ENCODE measurements around the gene VGLL4. TPM values are rescaled to one million over a fixed set of nuclear protein-coding genes. Genes with fewer than 3 reads are reported as not detected.

Gene VGLL4
- total and polyA plus RNA-seq, 2 of the 4 experiments (the other 2 are of a cell fraction): 26.2 to 35.4 TPM

- Histone ChIP-seq H4K91ac (ENCODE audit: insufficient read depth, low read depth, low read length) (no peak overlapping the region), H2BK5ac (ENCODE audit: low read depth, low read length, poor library complexity, severe bottlenecking) (no peak overlapping the region), H3K9me3 (ENCODE audit: control insufficient read depth, insufficient read depth, low read length) (no peaks in the 10 kb centered on the region), H3K4me1 (ENCODE audit: control insufficient read depth, insufficient read depth, low read length) (peaks cover 31% of the 10 kb centered on the region), H4K20me1 (ENCODE audit: insufficient read depth, low read length) (peaks cover 75% of the 10 kb centered on the region), H2AK5ac (ENCODE audit: low read depth, low read length) (no peak overlapping the region), H3K4ac (ENCODE audit: low read depth, low read length) (no peak overlapping the region), H3K56ac (ENCODE audit: extremely low read depth, insufficient read depth, low read length) (no peak overlapping the region), H2BK20ac (ENCODE audit: low read depth, low read length) (0 out of 2 replicates have a peak overlapping the region, but pooled peaks have one; percentile 13), H2AK9ac (replicated peaks; ENCODE audit: low read depth, low read length, poor library complexity) (no peak overlapping the region), H3K36me3 (ENCODE audit: control insufficient read depth, insufficient read depth, low read length) (no peaks in the 10 kb centered on the region), H2BK15ac (ENCODE audit: low read depth, low read length) (no peak overlapping the region), H3K27me3 (ENCODE audit: control insufficient read depth, insufficient read depth, low read length) (no peaks in the 10 kb centered on the region), H4K8ac (ENCODE audit: low read depth in 2 of 2, low read length in 2 of 2) (no peak overlapping the region), H4K5ac (ENCODE audit: low read depth, low read length) (peak overlapping the region; percentile 61; the same call in 1 of the 2 replicates), H3K18ac (ENCODE audit: low read depth, low read length) (peak overlapping the region; percentile 41; the same call in 1 of the 2 replicates), H3K23ac (ENCODE audit: low read depth, low read length) (peak overlapping the region; percentile 45; the same call in 1 of the 2 replicates), H3K9ac (ENCODE audit: low read depth, low read length) (no peak overlapping the region), H2AFZ (replicated peaks; ENCODE audit: low read length, poor library complexity) (no peak overlapping the region), H3K27ac (ENCODE audit: insufficient read depth, low read length) (no peak overlapping the region), H3K4me3 (ENCODE audit: insufficient read depth, low read depth, low read length) (no peak overlapping the region), H3K9me1 (ENCODE audit: insufficient read depth, low read length) (peaks cover 15% of the 10 kb centered on the region), H3K79me1 (ENCODE audit: low read depth in 1 of 2, low read length in 2 of 2) (peaks cover 2 to 51% of the 10 kb centered on the region in 2 experiments; a peak in 3 of 4 replicates), H2BK120ac (ENCODE audit: low read depth, low read length) (no peak overlapping the region), H3K14ac (replicated peaks; ENCODE audit: low read depth, low read length) (0 out of 2 replicates have a peak overlapping the region, but pooled peaks have one; percentile 8), H3K4me2 (ENCODE audit: low read depth, low read length) (peak overlapping the region; percentile 60; the same call in 1 of the 2 replicates)
- 40% methylated on average over 1 of the region's 2 CpGs; no CpG with 5 or more reads in 1 of the 2 experiments for WGBS, 2 experiments (ENCODE audit: extremely low coverage in 2 of 2, insufficient read length in 1 of 2)
- no TSS peak for BruUV-seq (replicated peaks)
- POLR2A ChIA-PET (ENCODE audit: unreplicated experiment): no interaction called here
- dilution Hi-C loops (cut with HindIII; ENCODE audit: low sequenced_read_pairs, unreplicated experiment): no loop called here
- DNase-seq: no peak
- no peak for ATAC-seq (ENCODE audit: low read depth)
- in situ Hi-C loops (cut with MboI; ENCODE audit: low sequenced_read_pairs): no loop called here
- TF ChIP-seq SMC3 (IDR thresholded peaks at IDR 0.05; ENCODE audit: low read depth, low read length) (no peak), RAD21 (IDR thresholded peaks at IDR 0.05; ENCODE audit: low read length) (no peak), ELK1 (IDR thresholded peaks at IDR 0.05; ENCODE audit: borderline replicate concordance, low read depth, low read length) (no peak), CEBPB (IDR thresholded peaks at IDR 0.05; ENCODE audit: low read depth, low read length) (no peak)
- TF ChIP-seq, protein P1, sequence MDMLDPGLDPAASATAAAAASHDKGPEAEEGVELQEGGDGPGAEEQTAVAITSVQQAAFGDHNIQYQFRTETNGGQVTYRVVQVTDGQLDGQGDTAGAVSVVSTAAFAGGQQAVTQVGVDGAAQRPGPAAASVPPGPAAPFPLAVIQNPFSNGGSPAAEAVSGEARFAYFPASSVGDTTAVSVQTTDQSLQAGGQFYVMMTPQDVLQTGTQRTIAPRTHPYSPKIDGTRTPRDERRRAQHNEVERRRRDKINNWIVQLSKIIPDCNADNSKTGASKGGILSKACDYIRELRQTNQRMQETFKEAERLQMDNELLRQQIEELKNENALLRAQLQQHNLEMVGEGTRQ (IDR thresholded peaks at IDR 0.05; ENCODE audit: low read depth, low read length): no peak
- CTCF ChIA-PET: no interaction called here
- intact Hi-C loops (cut with micrococcal nuclease): no loop called here
Observed at GRCh38 chr3:11632564-11632963, 11.2 kb downstream of the VGLL4 start.

Measured in IMR-90 (cell line).